OCI-LY1 (cell line): Measurements from ENCODE around the gene ARL5C.

Source experiments
- EZH2 ChIP-seq: fragments of 200-600 bp; sonication (generic), shearing (Covaris generic); IDR thresholded peaks from 2 replicates; pipeline ENCODE4 v1.8.0; 2017; ENCODE audit warnings: borderline replicate concordance, mixed run types, mild to moderate bottlenecking, antibody characterized with exemption, low read length, moderate library complexity, mixed read lengths
- TF ChIP-seq, protein P1 (sequence below): fragments of 200-600 bp; sonication (generic), shearing (Covaris generic); IDR thresholded peaks from 2 replicates; pipeline ENCODE4 v1.5.1; 2017; ENCODE audit warnings: mild to moderate bottlenecking, antibody characterized with exemption, low read length, moderate library complexity, mixed read lengths

GRCh38 chr17:39181303-39181702, 15.3 kb upstream of the ARL5C start:
- TF ChIP-seq, protein P1, sequence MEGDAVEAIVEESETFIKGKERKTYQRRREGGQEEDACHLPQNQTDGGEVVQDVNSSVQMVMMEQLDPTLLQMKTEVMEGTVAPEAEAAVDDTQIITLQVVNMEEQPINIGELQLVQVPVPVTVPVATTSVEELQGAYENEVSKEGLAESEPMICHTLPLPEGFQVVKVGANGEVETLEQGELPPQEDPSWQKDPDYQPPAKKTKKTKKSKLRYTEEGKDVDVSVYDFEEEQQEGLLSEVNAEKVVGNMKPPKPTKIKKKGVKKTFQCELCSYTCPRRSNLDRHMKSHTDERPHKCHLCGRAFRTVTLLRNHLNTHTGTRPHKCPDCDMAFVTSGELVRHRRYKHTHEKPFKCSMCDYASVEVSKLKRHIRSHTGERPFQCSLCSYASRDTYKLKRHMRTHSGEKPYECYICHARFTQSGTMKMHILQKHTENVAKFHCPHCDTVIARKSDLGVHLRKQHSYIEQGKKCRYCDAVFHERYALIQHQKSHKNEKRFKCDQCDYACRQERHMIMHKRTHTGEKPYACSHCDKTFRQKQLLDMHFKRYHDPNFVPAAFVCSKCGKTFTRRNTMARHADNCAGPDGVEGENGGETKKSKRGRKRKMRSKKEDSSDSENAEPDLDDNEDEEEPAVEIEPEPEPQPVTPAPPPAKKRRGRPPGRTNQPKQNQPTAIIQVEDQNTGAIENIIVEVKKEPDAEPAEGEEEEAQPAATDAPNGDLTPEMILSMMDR, result no peak
- no peak for TF ChIP-seq EZH2
